Suprapubic skin (tissue), 4 donors: Measurements from ENCODE around the gene METTL8.

ENCODE experiments used
- CTCF ChIP-seq, 2 donors: fragments of 200-600 bp in 1 of 2; fragments of 450-650 bp in 1 of 2; sonication (generic) in 1 of 2; IDR thresholded peaks; one replicate each; pipeline ENCODE4 v1.5.1; 2016 to 2019; ENCODE audit warnings: antibody characterized with exemption in 2 of 2, mild to moderate bottlenecking in 1 of 2, moderate library complexity in 1 of 2
- EP300 ChIP-seq: sonication (generic); formaldehyde crosslinking; IDR thresholded peaks from one replicate; pipeline ENCODE4 v1.6.1; 2017; ENCODE audit warnings: antibody characterized with exemption
- POLR2A ChIP-seq, 2 donors: fragments of 450-650 bp; IDR thresholded peaks; one replicate each; pipeline ENCODE4 v1.6.1; 2017; ENCODE audit warnings: antibody characterized with exemption in 2 of 2, mild to moderate bottlenecking in 2 of 2, moderate library complexity in 2 of 2
- POLR2AphosphoS5 ChIP-seq, 3 donors: sonication (generic); formaldehyde crosslinking; IDR thresholded peaks; one replicate each; pipeline ENCODE4 v1.6.1; 2017; ENCODE audit warnings: antibody characterized with exemption in 3 of 3

- TF ChIP-seq CTCF (IDR thresholded peaks at IDR 0.05), result no peak
- no peak for TF ChIP-seq POLR2A (IDR thresholded peaks at IDR 0.05)
- TF ChIP-seq POLR2AphosphoS5 (IDR thresholded peaks at IDR 0.05), result no peak
- no peak for TF ChIP-seq EP300
These were observed at the start of gene METTL8 for GRCh38 chr2:171433763-171434012.
